ENCODE measurements around the gene CPOX.
A peak's percentile ranks its signal among the peaks of the same experiment; 100 is the strongest.
"Not testable (repeated sequence)": the region's sequence is repeated elsewhere in the genome, so short reads cannot be mapped to it uniquely, and the experiment has no call there.

Gene CPOX

DNA sequence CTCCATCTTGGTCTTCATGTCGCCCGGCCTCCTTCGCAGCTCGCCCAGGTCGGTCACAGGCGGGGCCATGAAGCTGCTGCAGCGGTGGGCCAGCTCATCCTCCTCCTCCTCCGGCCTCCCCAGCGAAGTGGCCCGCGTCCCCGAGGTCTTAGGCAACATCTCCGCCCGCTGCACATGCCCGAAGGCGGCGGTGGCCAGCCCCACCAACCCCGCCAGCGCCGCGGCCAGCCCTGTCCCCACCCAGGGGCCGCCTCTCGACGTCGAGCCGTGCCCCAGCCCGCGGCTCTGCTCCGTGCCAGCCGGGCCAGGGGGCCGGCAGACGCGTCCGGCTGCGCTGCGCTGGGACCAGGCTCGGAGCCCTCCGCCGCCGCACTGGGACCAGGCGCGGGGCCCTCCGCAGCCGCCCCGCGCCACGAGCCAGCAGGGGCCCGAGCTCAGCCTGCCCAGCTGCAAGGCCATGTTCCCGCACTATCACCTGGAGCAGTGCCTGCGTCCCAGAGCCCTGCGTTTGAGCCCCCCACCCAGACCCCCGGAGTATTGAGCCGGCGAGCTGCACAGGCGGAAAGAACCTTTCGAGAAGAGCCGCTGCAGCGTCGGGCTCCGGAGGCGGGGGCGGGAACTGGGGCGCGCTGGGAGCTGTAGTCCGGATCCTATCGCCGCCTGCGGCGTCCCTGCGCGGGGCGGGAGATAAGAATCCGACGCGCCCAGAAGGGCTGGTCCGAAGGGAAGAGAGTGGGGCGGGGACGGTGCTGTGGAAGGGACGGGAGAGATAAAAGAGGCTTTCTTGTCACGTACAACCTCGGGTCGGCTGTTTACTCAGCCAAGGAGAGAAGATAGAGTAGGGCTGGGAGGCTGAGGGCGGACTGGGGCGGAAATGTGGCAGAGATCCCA is at the start of gene CPOX:
Gene CPOX, minus strand, starts transcription at position 566 of the 891 bp plus-strand sequence. Its CDS starts 107 bp downstream, at position 459.
- DNase-seq: peak; percentile 73 to 85

DNA sequence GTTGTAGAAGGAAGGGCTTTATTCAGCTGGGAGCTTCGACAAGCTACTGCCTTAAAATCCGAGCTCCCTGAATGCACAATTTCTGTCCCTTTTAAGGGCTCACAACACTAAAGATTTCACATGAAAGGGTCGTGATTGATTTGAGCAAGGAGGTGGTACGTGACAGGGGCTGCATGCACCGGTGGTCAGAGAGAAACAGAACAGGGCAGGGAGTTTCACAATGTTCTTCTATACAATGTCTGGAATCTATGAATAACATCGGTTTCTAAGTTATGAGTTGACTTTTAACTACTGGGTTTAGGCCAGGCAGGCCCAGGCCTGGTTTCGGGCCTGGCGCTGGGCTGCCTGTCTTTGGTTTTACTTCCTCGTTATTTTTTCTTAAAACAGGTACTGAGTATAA is 49.4 kb upstream of the CPOX start:
- not testable (repeated sequence) for DNase-seq

DNA sequence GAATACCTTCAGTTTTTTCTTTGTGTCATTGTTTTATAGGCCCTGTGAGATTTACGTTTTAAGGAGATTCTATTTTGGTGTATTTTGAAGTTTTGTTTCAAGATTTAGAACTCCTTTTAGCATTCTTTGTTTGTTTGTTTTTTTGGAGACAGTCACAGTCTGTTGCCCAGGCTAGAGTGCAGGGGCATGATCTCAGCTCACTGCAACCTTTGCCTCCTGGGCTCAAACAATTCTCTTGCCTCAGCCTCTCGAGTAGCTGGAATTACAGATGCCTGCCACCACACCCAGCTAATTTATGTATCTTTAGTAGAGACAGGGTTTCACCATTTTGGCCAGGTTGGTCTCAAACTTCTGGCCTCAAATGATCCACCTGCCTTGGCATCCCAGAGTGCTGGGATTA is 48.3 kb upstream of the CPOX start:
- not testable (repeated sequence) for DNase-seq

DNA sequence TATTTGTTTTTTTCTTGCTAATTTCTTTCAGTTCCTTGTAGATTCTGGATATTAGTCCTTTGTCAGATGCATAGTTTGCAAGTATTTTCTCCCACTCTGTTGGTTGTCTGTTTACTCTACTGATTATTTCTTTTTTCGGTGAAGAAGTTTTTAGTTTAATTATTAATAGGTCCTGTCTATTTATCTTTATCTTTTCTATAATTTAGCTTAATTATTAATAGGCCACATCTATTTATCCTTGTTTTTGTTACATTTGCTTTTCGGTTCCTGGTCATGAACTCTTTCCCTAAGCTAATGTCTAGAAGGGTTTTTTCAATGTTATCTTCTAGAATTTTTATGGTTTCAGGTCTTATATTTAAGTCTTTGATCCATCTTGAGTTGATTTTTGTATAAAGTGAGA is 45.1 kb upstream of the CPOX start:
- not testable (repeated sequence) for DNase-seq

DNA sequence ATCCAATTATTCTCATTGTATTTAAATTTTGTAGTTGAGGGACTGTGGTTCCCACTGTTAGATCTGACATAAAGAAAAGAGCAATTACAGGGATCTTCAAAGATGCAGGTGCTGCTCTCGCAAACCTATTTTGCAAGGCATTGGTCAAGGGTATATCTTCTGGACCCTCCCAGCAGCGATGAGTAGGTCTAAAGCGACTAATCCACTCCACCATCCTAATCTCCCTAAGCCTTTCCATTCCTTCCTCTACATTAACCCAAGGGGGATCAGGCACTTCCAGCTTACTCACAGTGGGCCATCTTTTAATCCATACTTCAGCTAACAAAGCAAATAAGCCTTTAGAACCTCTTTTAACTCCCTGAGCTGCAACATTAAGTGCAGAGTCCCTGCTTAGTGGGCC is 37.0 kb upstream of the CPOX start:
- DNase-seq: no peak

DNA sequence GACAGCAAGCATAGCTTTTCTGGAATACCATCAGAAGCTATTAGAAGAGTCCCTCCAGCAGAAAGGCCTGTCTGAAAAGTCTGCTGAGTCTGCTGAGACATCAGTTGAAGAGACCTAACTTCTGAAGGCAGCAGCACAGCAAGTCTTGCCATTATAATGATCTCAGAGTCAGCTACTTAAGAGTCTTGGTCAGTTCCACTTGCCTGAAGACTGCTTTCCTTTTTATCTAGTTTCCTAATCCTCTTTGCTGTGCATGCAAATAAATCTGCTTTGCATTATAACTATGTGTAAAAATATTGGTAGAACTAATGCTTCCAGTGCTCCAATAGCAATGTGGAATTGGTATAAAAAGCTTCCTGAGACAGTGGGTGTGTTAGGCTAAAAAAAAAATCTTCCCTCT is 34.9 kb upstream of the CPOX start:
- no peak for DNase-seq

DNA sequence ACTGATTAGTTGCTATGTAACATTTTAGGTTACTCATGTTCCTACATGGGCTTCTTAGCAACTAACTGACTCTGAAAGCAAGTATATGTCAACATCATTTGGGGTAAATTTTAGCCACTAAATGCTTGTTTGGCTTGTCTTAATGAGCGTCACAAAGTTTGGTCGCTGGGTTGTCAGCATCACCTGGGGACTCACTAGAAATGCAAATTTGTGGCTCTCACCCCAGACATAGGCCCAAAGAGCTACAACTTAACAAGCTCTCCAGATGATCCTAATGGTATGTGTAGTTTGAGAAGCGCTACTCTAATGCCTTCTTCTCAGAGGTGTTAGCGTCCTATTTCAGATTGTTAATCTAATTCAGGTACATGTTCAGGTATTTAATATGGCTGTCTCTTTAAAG is 32.7 kb upstream of the CPOX start:
- DNase-seq: no peak

DNA sequence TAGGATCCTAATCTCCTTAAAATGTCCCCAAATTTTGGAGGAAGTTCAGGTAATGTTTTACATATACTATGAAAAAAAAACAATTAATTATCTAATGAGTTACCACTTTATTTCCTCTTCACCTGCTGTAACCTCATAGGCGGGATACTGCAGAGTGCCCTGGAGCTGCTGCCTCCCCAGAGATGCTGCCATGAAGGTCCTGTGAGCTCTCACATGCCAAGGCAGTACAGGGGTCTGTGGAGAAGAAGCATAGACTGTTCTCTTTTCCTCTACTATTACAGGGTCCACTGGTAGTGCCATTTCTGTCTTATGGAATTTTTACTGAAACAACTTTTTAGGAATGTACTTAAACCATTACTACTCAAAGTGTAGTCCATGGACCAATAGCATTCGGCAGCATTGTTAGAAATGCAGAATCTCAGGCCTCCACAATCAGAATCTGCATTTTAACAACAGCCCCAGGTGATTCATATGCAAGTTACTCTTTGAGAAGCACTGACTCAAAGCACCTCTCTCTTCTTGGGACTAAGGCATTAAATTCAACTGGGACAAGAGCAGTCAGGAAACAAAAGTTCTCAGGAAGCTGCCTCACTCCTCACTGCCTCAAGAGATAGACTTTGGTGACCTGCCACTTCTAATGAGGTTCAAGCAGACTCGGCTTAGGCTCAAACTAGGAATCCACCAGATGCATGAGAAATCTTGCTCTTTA is 30.3 kb upstream of the CPOX start:
- DNase-seq: no peak

DNA sequence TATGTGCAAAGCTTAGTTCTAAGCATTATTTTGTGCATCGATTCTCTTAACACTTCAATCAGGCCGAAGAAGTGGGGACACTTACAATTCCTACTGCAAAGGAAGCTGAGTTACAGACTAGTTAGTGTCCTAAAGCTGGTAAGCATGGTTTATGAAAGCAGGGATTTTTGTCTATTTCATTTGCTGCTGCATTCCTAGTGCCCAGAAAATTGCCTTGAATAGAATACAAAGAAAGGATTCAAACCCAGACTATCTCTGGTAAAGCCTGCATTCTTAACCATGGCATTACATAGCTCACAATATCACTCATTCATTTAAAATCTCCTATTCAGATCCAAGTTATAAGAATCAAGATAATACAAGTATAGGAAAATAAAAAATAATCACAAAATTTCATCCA is 24.4 kb upstream of the CPOX start:
- no peak for DNase-seq

DNA sequence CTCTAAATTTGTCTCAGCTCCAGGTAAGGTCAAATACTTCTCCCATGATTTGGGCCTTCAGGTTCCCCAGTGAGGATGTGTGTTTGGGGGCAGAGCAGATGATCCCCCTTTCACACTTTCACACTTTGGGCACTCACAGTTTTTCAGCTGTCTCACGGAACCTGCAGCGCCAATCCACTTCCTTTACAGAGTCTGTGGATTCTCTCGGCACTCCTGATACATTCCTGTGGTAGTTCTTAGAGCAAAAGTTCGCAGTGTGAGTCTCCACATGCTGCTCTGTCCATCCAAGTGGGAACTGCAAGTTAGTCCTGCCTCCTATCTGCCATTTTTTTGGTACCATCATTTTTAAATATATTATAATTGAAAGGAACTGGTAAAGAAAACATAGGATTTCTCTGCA is 20.2 kb upstream of the CPOX start:
- DNase-seq: no peak

DNA sequence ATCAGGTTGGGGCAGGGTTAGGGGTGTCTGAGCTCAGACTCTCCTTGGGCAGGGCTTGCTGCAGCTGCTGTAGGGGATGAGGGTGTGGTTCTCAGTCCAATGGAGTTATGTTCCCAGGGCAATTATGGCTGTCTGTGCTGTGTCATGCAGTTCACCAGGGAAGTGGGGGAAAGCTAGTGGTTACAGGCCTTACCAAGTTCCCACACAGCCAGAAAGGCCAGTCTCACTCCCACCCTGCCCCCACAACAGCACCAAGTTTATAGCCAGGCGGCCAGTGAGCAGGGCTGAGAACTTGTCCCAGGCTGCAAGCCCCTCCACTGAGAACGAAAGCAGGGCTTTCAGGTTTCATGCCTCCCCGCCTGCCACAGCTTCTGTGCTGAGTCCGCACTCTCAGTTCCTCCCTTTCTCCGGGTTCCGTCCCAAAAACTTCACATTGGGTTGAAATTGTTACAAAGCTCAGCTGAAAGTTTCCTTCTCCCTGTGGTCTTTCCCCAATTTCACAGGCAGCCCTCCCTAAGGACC is 19.6 kb upstream of the CPOX start:
- DNase-seq: no peak

DNA sequence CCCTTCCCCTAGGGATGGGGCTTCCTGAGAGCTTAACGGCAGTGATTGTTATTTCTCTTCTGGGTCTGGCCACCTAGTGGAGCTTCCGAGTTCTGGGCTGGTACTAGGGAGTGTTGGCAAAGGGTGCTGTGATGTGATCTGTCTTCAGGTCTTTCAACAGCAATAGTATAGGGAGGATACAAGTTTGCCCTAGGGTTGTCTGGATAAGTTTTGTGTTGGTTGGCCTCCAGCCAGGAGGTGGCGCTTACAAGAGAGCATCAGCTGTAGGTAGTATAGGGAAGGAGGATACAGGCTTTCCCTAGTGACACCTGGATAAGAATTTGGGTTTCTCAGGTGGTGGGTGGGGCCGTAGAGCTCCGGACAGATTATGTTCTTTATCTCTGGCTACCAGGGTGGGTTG is 19.2 kb upstream of the CPOX start:
- DNase-seq: no peak

DNA sequence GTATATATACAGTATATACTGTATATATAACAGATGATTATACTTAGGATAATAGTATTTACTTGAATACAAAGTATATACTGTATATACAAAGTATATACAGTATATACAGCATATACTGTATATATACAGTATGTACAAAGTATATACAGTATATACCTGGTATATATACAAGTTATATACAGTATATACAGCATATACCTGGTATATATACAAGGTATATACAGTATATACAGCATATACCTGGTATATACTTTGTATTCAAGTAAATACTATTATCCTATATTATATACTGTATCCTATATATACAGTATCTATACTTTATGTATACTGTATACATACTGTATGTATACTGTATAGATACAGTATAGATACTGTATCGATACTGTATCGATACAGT is 14.6 kb upstream of the CPOX start:
- DNase-seq: no peak

DNA sequence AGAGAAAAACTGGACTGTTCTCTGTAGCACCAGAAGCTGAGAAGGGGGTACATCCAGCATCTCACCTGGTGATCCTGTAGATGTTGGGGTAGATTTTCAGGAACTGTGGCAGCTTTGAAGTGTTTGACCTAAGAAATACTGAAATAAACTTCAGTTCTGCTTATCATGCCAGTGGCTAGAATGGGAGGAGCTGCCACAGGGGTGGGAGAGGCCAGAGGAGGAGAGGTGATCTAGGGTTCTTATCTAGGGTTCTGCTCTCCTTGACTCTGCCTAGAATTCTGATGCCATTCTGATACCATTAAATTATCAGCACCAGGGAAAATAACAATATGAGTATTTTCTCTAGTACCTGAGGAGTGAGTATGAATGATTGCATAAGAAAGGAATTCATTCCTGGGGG is 10.2 kb upstream of the CPOX start:
- DNase-seq: no peak

DNA sequence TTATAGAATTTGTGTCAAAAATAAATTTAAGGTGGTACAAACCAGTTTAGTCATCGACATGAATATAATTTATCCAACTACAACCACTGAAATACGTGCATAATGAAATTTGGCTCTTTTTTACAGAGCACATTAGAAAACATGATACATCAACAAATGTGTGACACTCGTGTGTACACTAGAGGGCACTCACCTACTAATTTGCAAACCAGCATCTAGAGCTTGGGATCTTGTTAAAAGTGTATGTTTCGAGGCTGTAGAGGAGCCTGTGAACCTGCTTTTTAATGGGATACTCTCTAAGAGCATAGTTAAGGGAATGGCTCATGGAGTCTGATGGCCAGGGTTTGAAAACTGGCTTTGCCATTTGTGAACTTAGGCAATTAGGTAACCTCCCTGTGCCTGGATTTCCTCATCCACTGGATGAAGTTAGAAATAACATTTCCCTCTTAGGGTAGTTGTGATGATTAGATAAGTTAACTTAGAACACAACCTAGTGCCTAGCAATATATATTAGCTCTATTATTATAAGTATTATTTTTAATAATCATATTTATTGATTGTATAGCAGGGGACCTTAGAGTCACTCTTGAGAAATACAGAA is 8.8 kb upstream of the CPOX start:
- peak; percentile 4 to 37 for DNase-seq

DNA sequence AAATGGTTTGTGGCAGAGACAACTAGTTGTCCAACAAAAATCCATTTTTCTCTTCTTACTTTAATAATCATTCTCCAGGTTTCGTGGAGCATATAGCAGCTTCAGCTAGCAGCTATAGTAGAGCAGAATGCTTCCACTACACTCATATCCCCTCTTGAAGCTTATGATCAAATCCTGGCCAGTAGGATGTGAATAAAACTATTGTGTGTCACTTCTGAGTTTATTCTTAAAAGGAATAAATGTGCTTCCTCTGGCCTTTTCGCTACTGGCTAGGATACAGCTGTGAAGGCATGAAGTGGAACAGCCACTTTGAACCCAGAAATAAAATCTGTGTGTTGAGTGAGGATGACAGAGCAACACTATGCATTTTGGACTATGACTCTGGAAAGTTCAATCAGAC is 7.8 kb upstream of the CPOX start:
- DNase-seq: no peak

DNA sequence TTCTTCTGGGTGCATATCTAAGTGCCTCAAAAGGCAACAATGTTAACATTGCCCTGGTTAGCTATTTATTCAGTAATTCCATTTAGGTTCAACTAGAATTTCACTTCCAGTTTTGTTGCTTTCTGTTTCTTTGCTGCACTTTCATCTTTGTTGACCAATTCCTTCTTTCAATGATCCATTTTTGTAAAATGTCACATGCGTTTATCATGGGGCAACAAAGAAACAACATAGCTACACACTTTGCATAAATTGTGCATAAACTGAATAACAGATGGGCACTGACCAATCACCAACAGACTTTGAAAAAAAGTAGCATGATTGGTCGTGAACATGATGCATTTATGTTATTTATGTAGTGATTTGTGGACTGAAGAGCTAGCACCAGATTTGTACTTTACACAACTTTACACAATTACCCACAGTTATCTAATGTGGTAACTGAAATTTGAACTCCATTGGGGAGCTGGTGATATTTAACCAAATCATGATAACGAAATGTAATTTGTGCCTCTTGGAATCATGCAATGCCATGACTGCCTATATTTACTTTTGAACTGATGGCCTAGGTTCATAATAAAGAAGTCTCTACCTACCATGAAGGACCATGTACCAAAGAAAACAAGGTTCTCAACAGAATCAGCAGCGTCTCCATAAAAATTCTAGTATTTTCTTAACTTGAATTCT is 7.1 kb upstream of the CPOX start:
- no peak for DNase-seq

DNA sequence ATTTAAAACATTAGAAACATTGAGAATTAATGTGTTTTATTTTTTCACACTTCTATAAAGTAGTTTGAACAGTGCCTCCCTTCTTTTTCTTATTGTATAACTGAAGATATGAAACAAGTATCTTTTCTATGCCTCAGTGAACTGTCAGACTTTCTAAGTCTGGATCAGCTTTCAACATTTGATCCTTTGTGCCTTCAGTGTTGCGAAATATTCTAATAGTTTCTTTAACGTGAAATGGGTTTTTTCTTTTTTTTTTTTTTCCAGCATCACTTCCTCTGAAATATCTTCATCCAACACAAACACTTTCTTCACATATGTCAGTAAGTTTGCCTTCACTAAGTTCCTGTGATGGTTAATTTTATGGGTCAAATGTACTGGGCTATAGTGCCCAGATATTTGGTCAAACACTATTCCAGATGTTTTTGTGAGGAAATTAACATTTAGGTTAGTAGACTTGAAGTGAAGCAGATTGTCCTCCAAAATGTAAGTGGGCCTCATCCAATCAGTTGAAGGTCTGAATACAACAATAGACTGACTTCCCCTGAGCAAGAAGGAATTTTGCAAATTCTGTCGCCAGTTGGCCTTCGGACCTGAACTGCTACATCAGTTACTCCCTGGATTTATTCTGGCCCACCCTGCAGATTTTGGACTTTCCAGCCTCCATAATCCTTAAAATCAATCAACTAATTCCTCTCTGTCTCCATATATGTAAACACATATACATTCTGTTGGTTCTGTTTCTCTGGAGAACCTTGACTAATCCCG is 6.4 kb upstream of the CPOX start:
- no peak for DNase-seq

DNA sequence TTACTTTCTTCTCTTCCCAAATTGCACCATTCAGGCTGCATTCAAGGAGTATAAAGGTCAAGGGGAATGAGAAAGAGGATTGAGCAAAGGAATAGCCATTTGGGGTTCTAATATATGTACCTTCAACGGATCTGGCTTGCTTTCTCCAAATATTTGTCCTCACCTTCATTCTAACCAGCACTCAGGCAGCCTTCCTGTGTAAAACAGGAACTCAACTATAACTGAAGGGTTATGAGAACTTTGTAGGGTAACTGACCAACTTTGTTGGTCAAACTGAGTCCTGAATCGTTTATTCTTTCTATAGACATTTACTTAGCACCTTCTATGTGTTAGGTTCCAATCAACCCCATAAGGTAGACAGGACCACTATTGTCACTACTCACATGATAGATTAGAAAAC is 5.1 kb upstream of the CPOX start:
- DNase-seq: no peak

DNA sequence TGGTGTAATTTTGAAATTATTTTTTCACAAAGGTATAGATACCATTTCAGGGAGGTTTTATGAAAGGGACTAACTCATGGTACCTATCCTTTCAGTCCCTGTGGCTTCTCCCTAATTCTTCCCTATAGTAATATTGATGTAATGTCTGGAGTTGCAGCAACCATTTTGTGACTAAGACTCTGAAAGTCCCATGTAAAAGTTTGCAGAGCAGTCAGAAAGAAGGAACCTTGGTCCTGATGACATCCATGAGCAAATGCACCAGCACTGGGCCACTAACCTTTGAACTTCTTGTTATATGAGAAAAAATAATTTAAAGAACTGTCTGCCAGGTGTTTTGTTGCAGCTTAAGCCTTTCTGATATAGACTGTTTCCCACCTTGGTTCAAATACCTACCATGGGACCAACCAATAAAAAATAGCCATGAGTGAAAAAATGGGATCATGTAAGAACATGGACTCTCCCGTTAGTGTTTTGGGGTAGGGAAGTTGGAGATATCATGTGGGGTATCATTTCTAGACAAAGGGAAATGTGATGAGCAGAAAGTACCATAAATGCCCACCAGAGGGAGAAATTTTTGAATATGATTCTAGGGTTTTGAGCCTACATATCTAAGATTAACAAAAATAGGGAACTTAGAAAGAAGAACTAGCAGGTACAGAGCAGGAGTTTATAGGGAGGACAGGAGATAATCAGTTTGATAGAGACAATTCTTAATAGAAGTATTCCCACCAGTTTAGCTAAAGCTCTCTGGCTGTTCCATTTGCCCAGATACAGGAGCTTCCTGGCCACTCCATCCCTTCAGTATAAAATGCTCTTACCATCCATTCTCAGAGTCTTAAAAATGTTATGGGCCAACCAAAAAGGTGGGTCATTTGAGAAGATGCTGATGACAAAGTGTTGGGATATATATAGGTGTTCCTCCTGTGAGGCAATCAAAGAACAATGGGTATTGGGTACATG is 3.4 kb upstream of the CPOX start:
- DNase-seq: peak in 1 of 2 donors; percentile 64

DNA sequence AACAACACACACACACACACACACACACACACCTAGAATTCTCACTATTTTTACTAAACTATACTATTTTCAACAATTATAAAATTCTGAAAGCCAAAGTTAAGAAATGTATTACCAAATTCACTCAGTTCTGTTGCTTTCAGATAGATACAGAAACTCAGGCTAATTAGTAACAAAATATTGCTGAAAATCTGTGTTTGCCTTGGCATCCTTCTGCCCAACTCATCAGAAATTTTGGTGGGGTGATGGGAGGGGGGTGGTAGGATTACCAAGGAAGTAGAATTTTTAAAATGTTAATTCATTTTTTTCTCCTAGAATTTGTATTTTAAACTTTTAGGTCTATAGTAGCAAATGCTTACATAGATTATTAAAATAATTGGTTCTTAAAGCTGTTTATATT is 2.7 kb upstream of the CPOX start:
- DNase-seq: no peak

Data from CD4-positive, alpha-beta T cell treated with Interferon alpha-2 for 1 hour (primary cell).